GM12878 (cell line): ENCODE measurements around the gene CHMP3. TPM values are rescaled to one million over a fixed set of nuclear protein-coding genes. Genes with fewer than 3 reads are reported as not detected.

Source experiments
- ATAC-seq: fragments of 200-7000 bp; cut with Tn5 transposase; 3 replicates; pipeline ENCODE4 v1.9.1; 2020; ENCODE audit warnings: mild to moderate bottlenecking, moderate library complexity
- BruUV-seq: library from RNA; stranded (reverse); fragments of 400-500 nt; replicated peaks from 2 replicates; lab custom pipeline; 2021; lab: Mats Ljungman, UMichigan
- CTCF ChIA-PET: fragments of 300-600 bp; sonication (Branson Sonifier 250); formaldehyde crosslinking; extraction: SDS; loops from one replicate; lab custom pipeline; 2021; ENCODE audit warnings: inconsistent platforms; lab: Yijun Ruan, JAX
- POLR2A ChIA-PET: fragments of 350-600 bp; formaldehyde crosslinking; extraction: SDS; loops from one replicate; lab custom pipeline; 2021; ENCODE audit warnings: inconsistent platforms; lab: Charles Lee
- RAD21 ChIA-PET: fragments of 300-600 bp; sonication (Branson Sonifier 250); formaldehyde crosslinking; loops from one replicate; lab custom pipeline; 2023; ENCODE audit warnings: antibody characterized with exemption; ENCODE audit not compliant: unreplicated experiment; lab: Charles Lee
- SMC1A ChIA-PET: fragments of 300-600 bp; sonication (Branson Sonifier 250); formaldehyde crosslinking; loops from one replicate; lab custom pipeline; 2023; ENCODE audit not compliant: unreplicated experiment, uncharacterized antibody; lab: Charles Lee
- DNase-seq: peaks from one replicate; pipeline ENCODE4 v3.0.0-alpha.2; 2011; ENCODE audit warnings: low read depth, low spot score
- FAIRE-seq: peaks from 3 replicates; lab custom pipeline; 2011; peaks lifted over from hg19 to GRCh38; lab: Jason Lieb, UNC
- H2AFZ ChIP-seq: 2 replicates; pipeline ENCODE4 v1.6.0; 2011; ENCODE audit warnings: low read depth, low read length, control low read depth; ENCODE audit not compliant: control insufficient read depth
- H3K27ac ChIP-seq: 2 replicates; pipeline ENCODE4 v1.5.1; 2011; ENCODE audit warnings: control low read depth; ENCODE audit not compliant: control insufficient read depth, insufficient read depth
- H3K27me3 ChIP-seq, 2 experiments: replicated peaks in 1 of 2; 2 replicates each; pipeline versions ENCODE4 v1.6.0 to v1.6.1; 2011; ENCODE audit warnings: low read length in 1 of 2; ENCODE audit not compliant: control insufficient read depth in 2 of 2, insufficient read depth in 2 of 2
- H3K36me3 ChIP-seq, 2 experiments: 2 replicates each; pipeline ENCODE4 v1.5.1; 2011; ENCODE audit warnings: low read length in 1 of 2; ENCODE audit not compliant: control insufficient read depth in 2 of 2, insufficient read depth in 2 of 2
- H3K4me1 ChIP-seq: 2 replicates; pipeline ENCODE4 v1.6.1; 2011; ENCODE audit warnings: mild to moderate bottlenecking, low read length, moderate library complexity, mixed read lengths; ENCODE audit not compliant: control insufficient read depth, insufficient read depth
- H3K4me2 ChIP-seq: 2 replicates; pipeline ENCODE4 v1.6.0; 2011; ENCODE audit warnings: control low read depth; ENCODE audit not compliant: control insufficient read depth, insufficient read depth
- H3K4me3 ChIP-seq: fragments of 200-600 bp; sonication (generic); 2 replicates; pipeline ENCODE4 v1.5.1; 2016
- H3K79me2 ChIP-seq: 2 replicates; pipeline ENCODE4 v1.6.0; 2011; ENCODE audit warnings: low read length; ENCODE audit not compliant: control insufficient read depth, insufficient read depth
- H3K9ac ChIP-seq: 2 replicates; pipeline ENCODE4 v1.8.0; 2011; ENCODE audit warnings: low read length, control low read depth, mixed read lengths; ENCODE audit not compliant: control insufficient read depth, insufficient read depth
- H3K9me3 ChIP-seq: replicated peaks from 3 replicates; pipeline ENCODE4 v1.5.1; 2011; ENCODE audit warnings: mild to moderate bottlenecking, low read length; ENCODE audit not compliant: control insufficient read depth, insufficient read depth
- H4K20me1 ChIP-seq: 2 replicates; pipeline ENCODE4 v1.6.0; 2011; ENCODE audit not compliant: control insufficient read depth, insufficient read depth
- CBX5 ChIP-seq: sonication (generic); IDR thresholded peaks from 2 replicates; pipeline ENCODE4 v1.6.1; 2016; ENCODE audit warnings: low read depth, moderate library complexity, mild to moderate bottlenecking, inconsistent platforms
- EED ChIP-seq: sonication (generic); IDR thresholded peaks from 2 replicates; pipeline ENCODE4 v1.6.1; 2016; ENCODE audit warnings: antibody characterized with exemption, low read depth
- ESRRA ChIP-seq: IDR thresholded peaks from 2 replicates; pipeline ENCODE4 v1.6.1; 2012; ENCODE audit warnings: mild to moderate bottlenecking, low read length, improper control_type of control experiment
- JUNB ChIP-seq: IDR thresholded peaks from 2 replicates; pipeline ENCODE4 v1.6.1; 2016; ENCODE audit warnings: antibody characterized with exemption, mild to moderate bottlenecking
- KDM1A ChIP-seq: fragments of 200-600 bp; sonication (generic); IDR thresholded peaks from 2 replicates; pipeline ENCODE4 v1.6.1; 2016; ENCODE audit warnings: borderline replicate concordance
- LARP7 ChIP-seq: fragments of 450-650 bp; IDR thresholded peaks from 2 replicates; pipeline ENCODE4 v1.6.1; 2017; ENCODE audit warnings: mild to moderate bottlenecking
- RB1 ChIP-seq: fragments of 450-650 bp; formaldehyde crosslinking; IDR thresholded peaks from 2 replicates; pipeline ENCODE4 v1.6.1; 2017; ENCODE audit warnings: mild to moderate bottlenecking, borderline replicate concordance
- RELA ChIP-seq: fragments of 450-650 bp; IDR thresholded peaks from 2 replicates; pipeline ENCODE4 v1.8.0; 2014; ENCODE audit warnings: borderline replicate concordance; ENCODE audit not compliant: partially characterized antibody
- SREBF2 ChIP-seq: IDR thresholded peaks from 2 replicates; pipeline ENCODE4 v1.6.1; 2012; ENCODE audit warnings: mild to moderate bottlenecking, low read length
- SRF ChIP-seq, 2 experiments: IDR thresholded peaks; 2 replicates each; pipeline ENCODE4 v1.6.1; 2011; ENCODE audit warnings: low read depth in 2 of 2, low read length in 2 of 2, mild to moderate bottlenecking in 1 of 2, moderate library complexity in 1 of 2
- STAT3 ChIP-seq: IDR thresholded peaks from 2 replicates; pipeline ENCODE4 v1.6.1; 2011; ENCODE audit warnings: low read depth, low read length, improper control_type of control experiment
- SUPT20H ChIP-seq: IDR thresholded peaks from 2 replicates; pipeline ENCODE4 v1.6.1; 2011; ENCODE audit warnings: low read depth, mild to moderate bottlenecking, low read length, moderate library complexity, borderline replicate concordance; ENCODE audit not compliant: control insufficient read depth
- TAF1 ChIP-seq: IDR thresholded peaks from 2 replicates; pipeline ENCODE4 v1.6.1; 2011; ENCODE audit warnings: mild to moderate bottlenecking, low read depth, low read length, borderline replicate concordance
- WRNIP1 ChIP-seq: IDR thresholded peaks from 2 replicates; pipeline ENCODE4 v1.6.1; 2011; ENCODE audit warnings: low read depth, low read length, improper control_type of control experiment, borderline replicate concordance
- ZNF217 ChIP-seq: fragments of 450-650 bp; IDR thresholded peaks from 2 replicates; pipeline ENCODE4 v1.6.1; 2017; ENCODE audit warnings: antibody characterized with exemption, mild to moderate bottlenecking
- WGBS: methylation state at CpG from one replicate; pipeline ENCODE4 v1.1.6; 2016; ENCODE audit warnings: low lambda C conversion rate; ENCODE audit not compliant: insufficient replicate concordance, insufficient coverage; ENCODE audit errors: missing lambda C conversion rate; 5-methylcytosine and 5-hydroxymethylcytosine counted together
- in situ Hi-C: fragments of 300-500 bp; cut with MboI; formaldehyde crosslinking; loops from 9 replicates; pipeline ENCODE4 v1.14.3; 2018; ENCODE audit warnings: mixed read lengths
- intact Hi-C: fragments of 100-400 bp; cut with micrococcal nuclease; formaldehyde crosslinking; loops from one replicate; pipeline ENCODE4 v1.14.2; 2022; ENCODE audit not compliant: unreplicated experiment
- polyA plus RNA-seq, 11 experiments: library from polyadenylated mRNA; depleted of rRNA in 4 of 11; unstranded in 6 of 11; stranded (reverse) in 5 of 11; fragments of >200 nt; fragmentation: Nextera tagmentation in 4 of 11; fragmentation: Illumina TruSeq in 1 of 11; extraction: Ambion mirVana in 4 of 11; extraction: Trizol in 1 of 11; gene quantifications; 1 replicate in 1 of 11; 2 replicates in 10 of 11; pipeline versions ENCODE4 v1.2.1 to v1.2.3, GENCODE V29; 2011 to 2016; ENCODE audit warnings: inconsistent platforms in 2 of 11, missing spikeins in 2 of 11, low read depth in 1 of 11
- total RNA-seq, 4 experiments: library from RNA; depleted of rRNA in 3 of 4; stranded (reverse); fragments of >200 nt in 3 of 4; fragmentation: Illumina TruSeq in 1 of 4; extraction: Trizol in 1 of 4; gene quantifications; 2 replicates each; pipeline versions ENCODE4 v1.2.1 to v1.2.3, GENCODE V29; 2013 to 2021
- TF ChIP-seq, protein P1 (sequence below): fragments of 450-650 bp; IDR thresholded peaks from 2 replicates; pipeline ENCODE4 v1.6.1; 2017; ENCODE audit warnings: mild to moderate bottlenecking, moderate library complexity

CHMP3 gene
- total and polyA plus RNA-seq, 10 of the 15 experiments (the other 5 are each of a cell fraction or from before 2014, with no cell fraction given) = 22.5 to 56.8 (median 32.5) TPM

DNA sequence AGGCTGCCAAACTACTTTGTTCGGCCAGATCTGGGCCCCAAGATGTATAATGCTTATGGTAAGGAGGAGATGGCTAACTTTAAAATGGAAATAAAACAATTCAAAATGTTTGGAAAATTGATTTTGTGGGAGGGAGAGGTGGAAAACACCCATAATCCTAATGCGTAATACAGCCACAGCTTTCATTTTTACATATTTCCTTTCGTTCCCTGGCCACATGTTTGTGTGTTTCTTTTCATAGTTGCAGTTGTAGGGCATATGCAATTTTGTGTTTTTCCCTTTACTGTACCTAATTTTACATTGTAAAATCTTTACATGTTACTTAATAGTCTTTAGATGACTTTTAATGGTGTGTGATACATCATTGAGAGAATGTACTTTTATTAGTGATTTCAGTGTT, 77.4 kb downstream of the CHMP3 start:
- FAIRE-seq = no peak

DNA sequence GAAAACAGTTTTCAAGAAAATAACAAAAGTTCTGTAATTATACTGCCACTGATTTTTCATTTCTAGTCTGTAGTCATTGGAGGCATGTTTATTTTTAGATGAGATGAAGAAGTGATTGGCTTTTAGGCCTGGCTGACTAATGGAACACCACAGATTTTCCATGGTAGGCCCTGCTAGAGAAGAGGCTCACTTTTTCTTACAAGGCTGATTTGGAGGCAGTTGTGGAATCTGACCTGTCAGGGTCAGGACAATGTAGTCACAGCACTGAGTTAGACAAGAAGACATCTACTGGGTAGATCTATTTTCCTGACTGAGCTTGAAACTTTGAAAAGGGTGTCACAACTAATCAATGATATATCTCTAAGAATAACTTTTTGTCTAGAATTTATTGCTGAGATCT, 78.1 kb downstream of the CHMP3 start:
- H3K27ac ChIP-seq = no peak overlapping the region
- no peak overlapping the region for H3K4me3 ChIP-seq
- peaks cover 13 to 67% of the 10 kb centered on the region in 2 experiments for H3K36me3 ChIP-seq
- ChIA-PET SMC1A (no interaction called here), RAD21 (no interaction called here), POLR2A (no interaction called here), CTCF (no interaction called here)
- H3K79me2 ChIP-seq = no peaks in the 10 kb centered on the region
- no TSS peak for BruUV-seq
- DNase-seq (no peak), FAIRE-seq (no peak), ATAC-seq (no peak)
- no peak overlapping the region for H2AFZ ChIP-seq
- H3K9ac ChIP-seq = no peak overlapping the region
- peaks cover 3% of the 10 kb centered on the region; the same call in 1 of the 2 replicates for H4K20me1 ChIP-seq
- no peaks in the 10 kb centered on the region for H3K27me3 ChIP-seq
- intact Hi-C loops (no loop called here), in situ Hi-C loops (no loop called here)
- no peaks in the 10 kb centered on the region for H3K4me1 ChIP-seq
- TF ChIP-seq WRNIP1 (no peak), RB1 (no peak), SREBF2 (no peak), SRF (IDR thresholded peaks at IDR 0.05; ENCODE audit: low read depth in 2 of 2, low read length in 2 of 2) (no peak), KDM1A (no peak), LARP7 (no peak), SUPT20H (no peak), ZNF217 (no peak), ESRRA (no peak), TAF1 (no peak)
- TF ChIP-seq, protein P1, sequence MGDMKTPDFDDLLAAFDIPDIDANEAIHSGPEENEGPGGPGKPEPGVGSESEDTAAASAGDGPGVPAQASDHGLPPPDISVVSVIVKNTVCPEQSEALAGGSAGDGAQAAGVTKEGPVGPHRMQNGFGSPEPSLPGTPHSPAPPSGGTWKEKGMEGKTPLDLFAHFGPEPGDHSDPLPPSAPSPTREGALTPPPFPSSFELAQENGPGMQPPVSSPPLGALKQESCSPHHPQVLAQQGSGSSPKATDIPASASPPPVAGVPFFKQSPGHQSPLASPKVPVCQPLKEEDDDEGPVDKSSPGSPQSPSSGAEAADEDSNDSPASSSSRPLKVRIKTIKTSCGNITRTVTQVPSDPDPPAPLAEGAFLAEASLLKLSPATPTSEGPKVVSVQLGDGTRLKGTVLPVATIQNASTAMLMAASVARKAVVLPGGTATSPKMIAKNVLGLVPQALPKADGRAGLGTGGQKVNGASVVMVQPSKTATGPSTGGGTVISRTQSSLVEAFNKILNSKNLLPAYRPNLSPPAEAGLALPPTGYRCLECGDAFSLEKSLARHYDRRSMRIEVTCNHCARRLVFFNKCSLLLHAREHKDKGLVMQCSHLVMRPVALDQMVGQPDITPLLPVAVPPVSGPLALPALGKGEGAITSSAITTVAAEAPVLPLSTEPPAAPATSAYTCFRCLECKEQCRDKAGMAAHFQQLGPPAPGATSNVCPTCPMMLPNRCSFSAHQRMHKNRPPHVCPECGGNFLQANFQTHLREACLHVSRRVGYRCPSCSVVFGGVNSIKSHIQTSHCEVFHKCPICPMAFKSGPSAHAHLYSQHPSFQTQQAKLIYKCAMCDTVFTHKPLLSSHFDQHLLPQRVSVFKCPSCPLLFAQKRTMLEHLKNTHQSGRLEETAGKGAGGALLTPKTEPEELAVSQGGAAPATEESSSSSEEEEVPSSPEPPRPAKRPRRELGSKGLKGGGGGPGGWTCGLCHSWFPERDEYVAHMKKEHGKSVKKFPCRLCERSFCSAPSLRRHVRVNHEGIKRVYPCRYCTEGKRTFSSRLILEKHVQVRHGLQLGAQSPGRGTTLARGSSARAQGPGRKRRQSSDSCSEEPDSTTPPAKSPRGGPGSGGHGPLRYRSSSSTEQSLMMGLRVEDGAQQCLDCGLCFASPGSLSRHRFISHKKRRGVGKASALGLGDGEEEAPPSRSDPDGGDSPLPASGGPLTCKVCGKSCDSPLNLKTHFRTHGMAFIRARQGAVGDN = no peak
- H3K9me3 ChIP-seq = no peaks in the 10 kb centered on the region
- no peak overlapping the region for H3K4me2 ChIP-seq

More for the DNA sequence above, 77.4 kb downstream of the CHMP3 start:
- ChIA-PET RAD21 (no interaction called here), SMC1A (no interaction called here), POLR2A (no interaction called here), CTCF (no interaction called here)
- Histone ChIP-seq H3K4me1 (no peaks in the 10 kb centered on the region), H3K4me2 (no peak overlapping the region), H4K20me1 (peaks cover 3% of the 10 kb centered on the region; the same call in 1 of the 2 replicates), H3K4me3 (no peak overlapping the region), H3K27me3 (no peaks in the 10 kb centered on the region), H3K36me3 (peaks cover 10 to 69% of the 10 kb centered on the region in 2 experiments), H3K27ac (no peak overlapping the region), H3K79me2 (no peaks in the 10 kb centered on the region), H3K9ac (no peak overlapping the region), H2AFZ (no peak overlapping the region), H3K9me3 (no peaks in the 10 kb centered on the region)
- whole genome bisulfite sequencing = 99% methylated on average over 3 of the region's 3 CpGs
- TF ChIP-seq EED (no peak), JUNB (no peak), RELA (no peak), CBX5 (no peak), STAT3 (no peak)
- no peak for ATAC-seq
- in situ Hi-C loops = no loop called here
- DNase-seq = no peak
- intact Hi-C loops = no loop called here
- BruUV-seq = no TSS peak
